Duodenal mucosa (tissue), 2 donors: ENCODE measurements around the gene RNF44.

ENCODE experiments used
- H3K27ac ChIP-seq: one replicate; pipeline ENCODE4 v1.7.0; 2013; ENCODE audit warnings: low read depth, low read length
- H3K27me3 ChIP-seq, 2 donors: one replicate each; pipeline ENCODE4 v1.7.0; 2013; ENCODE audit warnings: low read length in 2 of 2, control low read depth in 1 of 2; ENCODE audit not compliant: insufficient read depth in 2 of 2, control insufficient read depth in 1 of 2
- H3K36me3 ChIP-seq, 2 donors: one replicate each; pipeline ENCODE4 v1.7.0; 2013; ENCODE audit warnings: low read length in 2 of 2, control low read depth in 1 of 2; ENCODE audit not compliant: insufficient read depth in 2 of 2, control insufficient read depth in 1 of 2
- H3K4me1 ChIP-seq, 2 donors: one replicate each; pipeline ENCODE4 v1.7.0; 2013; ENCODE audit warnings: low read length in 2 of 2, control low read depth in 1 of 2; ENCODE audit not compliant: insufficient read depth in 2 of 2, control insufficient read depth in 1 of 2
- H3K4me3 ChIP-seq, 2 donors: one replicate each; pipeline ENCODE4 v1.7.0; 2013; ENCODE audit warnings: low read length in 2 of 2, low read depth in 1 of 2
- H3K9ac ChIP-seq, 2 donors: one replicate each; pipeline ENCODE4 v1.7.0; 2013; ENCODE audit warnings: low read length in 2 of 2, low read depth in 1 of 2
- H3K9me3 ChIP-seq, 2 donors: one replicate each; pipeline ENCODE4 v1.7.0; 2013; ENCODE audit warnings: low read length in 2 of 2, control low read depth in 1 of 2; ENCODE audit not compliant: control insufficient read depth in 1 of 2

RNF44 gene

DNA sequence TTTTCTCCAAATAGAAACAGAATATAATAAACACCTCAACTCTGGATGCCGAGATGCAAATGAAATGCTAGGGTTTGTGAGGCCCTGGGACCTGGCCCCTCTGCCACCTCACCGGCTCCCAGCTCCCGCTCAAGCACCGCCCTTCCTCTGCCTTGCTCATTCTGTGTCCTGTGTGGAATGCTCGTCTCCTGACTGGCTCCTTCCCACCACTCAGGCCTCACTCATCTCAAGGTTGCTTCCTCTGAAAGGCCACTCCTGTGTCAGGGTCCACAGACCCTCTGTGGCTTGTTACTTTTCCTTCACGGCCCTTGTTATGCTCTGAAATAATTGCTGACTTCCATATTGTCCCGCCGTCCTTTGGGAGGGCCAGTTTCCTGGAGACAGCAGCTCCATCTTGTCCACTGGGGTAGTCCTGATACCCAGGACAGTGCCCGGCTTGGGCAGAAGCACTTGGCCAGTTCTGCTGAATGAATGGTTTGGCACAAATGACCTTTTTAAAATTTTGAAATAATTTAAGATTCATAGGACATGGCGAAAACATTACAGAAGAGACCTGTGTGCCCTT lies 15.4 kb downstream of the RNF44 start:
- Histone ChIP-seq H3K9me3 (no peaks in the 10 kb centered on the region), H3K4me1 (no peaks in the 10 kb centered on the region), H3K4me3 (no peak overlapping the region), H3K9ac (no peak overlapping the region), H3K36me3 (no peaks in the 10 kb centered on the region), H3K27me3 (no peaks in the 10 kb centered on the region), H3K27ac (no peak overlapping the region)

GRCh38 chr5:176521286-176521685 lies 15.9 kb downstream of the RNF44 start:
- no peak overlapping the region for H3K4me3 ChIP-seq
- no peaks in the 10 kb centered on the region for H3K36me3 ChIP-seq
- H3K9me3 ChIP-seq, result no peaks in the 10 kb centered on the region
- no peak overlapping the region for H3K9ac ChIP-seq
- no peaks in the 10 kb centered on the region for H3K4me1 ChIP-seq
- no peak overlapping the region for H3K27ac ChIP-seq
- H3K27me3 ChIP-seq, result no peaks in the 10 kb centered on the region

DNA sequence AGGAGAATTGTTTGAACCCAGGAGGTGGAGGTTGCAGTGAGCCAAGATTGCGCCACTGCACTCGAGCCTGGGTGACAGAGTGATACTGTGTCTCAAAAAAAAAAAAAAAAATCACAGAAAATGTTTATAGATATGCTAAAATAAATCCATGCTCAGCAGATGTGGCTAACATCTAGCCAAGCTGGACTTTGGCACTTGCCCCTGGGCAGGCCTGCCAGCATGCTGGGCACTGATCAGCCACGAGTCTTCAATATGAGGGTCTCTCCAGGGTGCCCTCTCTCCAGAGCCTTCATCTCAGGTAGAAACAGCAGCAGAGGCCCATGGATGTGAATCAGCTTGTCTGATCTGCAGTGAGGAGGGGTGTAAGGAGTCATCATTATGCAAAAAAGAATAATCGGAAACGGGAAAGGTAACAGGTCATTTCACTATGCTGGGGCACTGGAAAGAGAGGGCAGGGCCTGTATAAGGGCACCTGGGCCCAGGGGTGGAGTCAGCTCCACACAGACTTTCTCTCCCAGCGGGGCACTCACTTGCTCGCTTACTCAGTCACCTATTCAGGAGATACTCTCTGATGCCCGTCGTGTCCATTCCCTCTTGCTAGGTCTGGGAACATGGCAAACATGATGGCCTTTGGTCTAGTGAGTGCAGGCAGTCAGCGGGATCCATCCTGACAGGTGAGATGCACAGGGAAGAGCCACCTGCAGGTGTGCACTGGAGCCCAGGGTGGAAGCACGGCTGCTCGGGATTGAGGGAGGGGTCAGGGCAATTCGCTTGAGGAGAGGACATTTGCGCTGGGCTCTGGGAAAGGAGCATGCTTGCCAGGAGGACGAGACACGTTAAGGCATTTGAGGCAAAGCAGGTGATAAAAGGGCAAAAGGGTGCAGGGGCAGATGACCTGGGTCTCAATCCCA lies 17.1 kb downstream of the RNF44 start:
- Histone ChIP-seq H3K27ac (no peak overlapping the region), H3K27me3 (no peaks in the 10 kb centered on the region), H3K4me3 (no peak overlapping the region), H3K36me3 (no peaks in the 10 kb centered on the region), H3K9ac (no peak overlapping the region), H3K9me3 (no peaks in the 10 kb centered on the region), H3K4me1 (no peaks in the 10 kb centered on the region)

GRCh38 chr5:176517053-176517661 lies 20.0 kb downstream of the RNF44 start:
- Histone ChIP-seq H3K36me3 (no peaks in the 10 kb centered on the region), H3K27ac (no peak overlapping the region)

DNA sequence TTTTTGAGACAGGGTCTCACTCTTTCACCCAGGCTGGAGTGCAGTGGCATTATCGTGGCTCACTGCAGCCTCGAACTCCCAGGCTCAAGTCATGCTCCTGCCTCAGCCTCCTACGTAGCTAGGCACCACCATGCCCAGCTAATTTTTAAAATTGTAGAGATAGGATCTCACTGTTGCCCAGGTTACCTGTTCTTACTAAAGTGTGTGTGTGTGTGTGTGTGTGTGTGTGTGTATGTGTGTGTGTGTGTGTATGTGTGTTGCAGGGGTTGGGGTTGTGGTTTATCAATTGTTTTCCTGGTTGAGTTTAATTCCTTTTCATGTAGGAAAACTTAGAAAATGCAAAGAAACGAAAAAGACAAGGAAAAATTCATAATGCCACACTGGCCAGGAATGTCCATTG lies 21.8 kb downstream of the RNF44 start:
- Histone ChIP-seq H3K4me3 (no peak overlapping the region), H3K9me3 (no peaks in the 10 kb centered on the region), H3K36me3 (no peaks in the 10 kb centered on the region), H3K9ac (no peak overlapping the region), H3K27me3 (no peaks in the 10 kb centered on the region), H3K4me1 (no peaks in the 10 kb centered on the region), H3K27ac (no peak overlapping the region)

More at GRCh38 chr5:176517053-176517661, 20.0 kb downstream of the RNF44 start:
- H3K4me1 ChIP-seq, result no peaks in the 10 kb centered on the region
- no peaks in the 10 kb centered on the region for H3K27me3 ChIP-seq
- no peak overlapping the region for H3K9ac ChIP-seq
- H3K9me3 ChIP-seq, result no peaks in the 10 kb centered on the region
- H3K4me3 ChIP-seq, result no peak overlapping the region

GRCh38 chr5:176514244-176514950 lies 22.8 kb downstream of the RNF44 start:
- Histone ChIP-seq H3K4me1 (no peaks in the 10 kb centered on the region), H3K27ac (no peak overlapping the region), H3K9ac (no peak overlapping the region), H3K4me3 (no peak overlapping the region), H3K9me3 (no peaks in the 10 kb centered on the region), H3K36me3 (peaks cover 0 to 3% of the 10 kb centered on the region in 2 donors), H3K27me3 (no peaks in the 10 kb centered on the region)

- Histone ChIP-seq H3K27me3 (no peaks in the 10 kb centered on the region), H3K4me3 (no peak overlapping the region), H3K36me3 (peaks cover 6 to 9% of the 10 kb centered on the region in 2 donors), H3K9me3 (no peaks in the 10 kb centered on the region), H3K27ac (no peak overlapping the region), H3K4me1 (no peaks in the 10 kb centered on the region), H3K9ac (no peak overlapping the region)
Measured at GRCh38 chr5:176513788-176514187, 23.4 kb downstream of the RNF44 start.

DNA sequence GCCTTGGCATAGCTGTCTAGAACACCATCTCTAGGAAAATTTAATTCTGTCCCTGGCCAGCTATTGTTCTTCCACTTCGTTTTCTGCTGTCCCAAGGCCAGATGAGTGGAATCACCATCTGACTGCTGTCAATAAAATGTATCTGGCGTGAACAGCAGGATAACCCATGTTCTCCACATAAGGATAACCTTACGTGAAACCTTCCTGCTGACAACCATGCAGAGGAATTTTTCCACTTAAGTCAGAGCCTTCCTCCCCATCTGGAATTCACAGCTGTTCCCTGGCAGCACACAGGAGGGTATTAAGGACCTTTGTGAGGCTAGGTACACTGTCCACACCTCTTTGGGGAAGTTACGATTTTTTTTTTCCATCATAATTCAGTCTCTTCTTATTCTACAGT lies 28.6 kb downstream of the RNF44 start:
- Histone ChIP-seq H3K4me1 (no peaks in the 10 kb centered on the region), H3K4me3 (no peak overlapping the region), H3K9me3 (no peaks in the 10 kb centered on the region), H3K9ac (no peak overlapping the region), H3K27ac (no peak overlapping the region), H3K36me3 (peaks cover 26 to 52% of the 10 kb centered on the region in 2 donors), H3K27me3 (no peaks in the 10 kb centered on the region)

- Histone ChIP-seq H3K27ac (no peak overlapping the region), H3K9me3 (no peaks in the 10 kb centered on the region), H3K36me3 (peaks cover 26 to 52% of the 10 kb centered on the region in 2 donors)
Measured at GRCh38 chr5:176507911-176508310, 29.3 kb downstream of the RNF44 start.

GRCh38 chr5:176503496-176503895 lies 33.7 kb downstream of the RNF44 start:
- Histone ChIP-seq H3K4me3 (no peak overlapping the region), H3K9me3 (no peaks in the 10 kb centered on the region), H3K4me1 (no peaks in the 10 kb centered on the region), H3K27me3 (no peaks in the 10 kb centered on the region), H3K27ac (no peak overlapping the region), H3K36me3 (peaks cover 30 to 75% of the 10 kb centered on the region in 2 donors), H3K9ac (no peak overlapping the region)

More at GRCh38 chr5:176507911-176508310, 29.3 kb downstream of the RNF44 start:
- Histone ChIP-seq H3K4me3 (no peak overlapping the region), H3K4me1 (no peaks in the 10 kb centered on the region), H3K9ac (no peak overlapping the region), H3K27me3 (no peaks in the 10 kb centered on the region)
